HG03342 (cell line): Measurements from ENCODE around the gene A1BG.
"Not testable (repeated sequence)": the region's sequence is repeated elsewhere in the genome, so short reads cannot be mapped to it uniquely, and the experiment has no call there.

Experiments
- ATAC-seq: cut with Tn5 transposase; IDR thresholded peaks from one replicate; pipeline ENCODE4 v1.9.1; 2021; ENCODE audit warnings: mild to moderate bottlenecking, moderate library complexity; ENCODE audit not compliant: unreplicated experiment

The A1BG gene

GRCh38 chr19:58338825-58339558 lies 14.3 kb downstream of the A1BG start:
- ATAC-seq: no peak

GRCh38 chr19:58338336-58338735 lies 15.0 kb downstream of the A1BG start:
- ATAC-seq: no peak

- ATAC-seq: no peak
These were observed 16.5 kb downstream of the A1BG start for GRCh38 chr19:58336820-58337219.

- ATAC-seq: no peak
These were observed 17.1 kb downstream of the A1BG start for GRCh38 chr19:58336216-58336615.

GRCh38 chr19:58335630-58336029 lies 17.7 kb downstream of the A1BG start:
- ATAC-seq: no peak

GRCh38 chr19:58334691-58335249 lies 18.5 kb downstream of the A1BG start:
- no peak for ATAC-seq

- no peak for ATAC-seq
These were observed 20.6 kb downstream of the A1BG start for GRCh38 chr19:58332697-58333096.

- no peak for ATAC-seq
These were observed 22.8 kb downstream of the A1BG start for GRCh38 chr19:58330458-58330857.

GRCh38 chr19:58328999-58329398 lies 24.3 kb downstream of the A1BG start:
- ATAC-seq: no peak

- peak; percentile 85 for ATAC-seq
These were observed 26.2 kb downstream of the A1BG start, which contains the start of gene ZSCAN22 for GRCh38 chr19:58326914-58327726. Gene ZSCAN22 (plus strand): TSS chr19:58326994. CDS start chr19:58334803, 7,809 bp downstream.

GRCh38 chr19:58326501-58326913 lies 26.8 kb downstream of the A1BG start:
- ATAC-seq: no peak

GRCh38 chr19:58325311-58326022 lies 27.8 kb downstream of the A1BG start:
- ATAC-seq: no peak

- ATAC-seq: no peak
These were observed 34.1 kb downstream of the A1BG start for GRCh38 chr19:58319241-58319640.

GRCh38 chr19:58318297-58318696 lies 35.0 kb downstream of the A1BG start:
- no peak for ATAC-seq

GRCh38 chr19:58317476-58318072 lies 35.7 kb downstream of the A1BG start:
- ATAC-seq: no peak

GRCh38 chr19:58315580-58315979 lies 37.7 kb downstream of the A1BG start:
- ATAC-seq: no peak

GRCh38 chr19:58311345-58311865 lies 41.9 kb downstream of the A1BG start:
- no peak for ATAC-seq

GRCh38 chr19:58310685-58311084 lies 42.6 kb downstream of the A1BG start:
- not testable (repeated sequence) for ATAC-seq

- no peak for ATAC-seq
These were observed 45.6 kb downstream of the A1BG start for GRCh38 chr19:58307736-58308135.

- ATAC-seq: no peak
These were observed 47.4 kb downstream of the A1BG start for GRCh38 chr19:58305932-58306323.
